ENCODE results near the gene GMCL2.

The GMCL2 gene, protein sequence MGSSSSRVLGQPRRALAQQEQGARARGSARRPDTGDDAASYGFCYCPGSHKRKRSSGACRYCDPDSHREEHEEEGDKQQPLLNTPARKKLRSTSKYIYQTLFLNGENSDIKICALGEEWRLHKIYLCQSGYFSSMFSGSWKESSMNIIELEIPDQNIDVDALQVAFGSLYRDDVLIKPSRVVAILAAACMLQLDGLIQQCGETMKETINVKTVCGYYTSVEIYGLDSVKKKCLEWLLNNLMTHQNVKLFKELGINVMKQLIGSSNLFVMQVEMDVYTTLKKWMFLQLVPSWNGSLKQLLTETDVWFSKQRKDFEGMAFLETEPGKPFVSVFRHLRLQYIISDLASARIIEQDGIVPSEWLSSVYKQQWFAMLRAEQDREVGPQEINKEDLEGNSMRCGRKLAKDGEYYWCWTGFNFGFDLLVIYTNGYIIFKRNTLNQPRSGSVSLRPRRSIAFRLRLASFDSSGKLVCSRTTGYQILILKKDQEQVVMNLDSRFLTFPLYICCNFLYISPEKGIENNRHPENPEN

GRCh38 chr5:178187014-178187413, at the start of gene GMCL2:
GMCL2 (minus strand) TSS chr5:178187371; CDS start chr5:178187299, 72 bp downstream.
- Histone ChIP-seq H3K27me3 (ENCODE audit: insufficient read depth, low read length) (no peaks in the 10 kb centered on the region), H2AFZ (ENCODE audit: low read length, unreplicated experiment) (no peak within 1 kb of the TSS)

DNA sequence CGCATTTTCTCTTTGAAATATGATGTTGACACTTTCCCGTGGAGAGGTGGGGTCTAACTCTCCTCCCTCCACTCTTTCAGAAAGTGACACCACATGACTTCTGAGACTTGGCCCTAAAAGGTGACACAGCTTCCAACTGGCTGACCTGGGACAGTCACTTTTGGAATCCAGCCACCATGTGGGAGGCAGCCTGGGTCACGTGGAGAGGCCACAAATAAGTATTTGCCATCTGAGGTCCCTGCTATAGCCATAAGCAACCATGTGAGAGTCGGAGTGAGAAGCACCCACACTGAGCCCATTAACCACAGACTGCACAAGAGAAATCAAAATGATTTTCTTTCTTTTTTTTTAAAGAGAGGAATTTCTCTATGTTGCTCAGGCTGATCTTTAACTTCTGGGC, 49.5 kb upstream of the GMCL2 start:
- H3K4me3 ChIP-seq (ENCODE audit: low read depth, low read length): no peak overlapping the region
- peaks cover 4% of the 10 kb centered on the region for H3K79me2 ChIP-seq (ENCODE audit: control insufficient read depth, insufficient read depth, low read length, unreplicated experiment)
- H3K27me3 ChIP-seq (ENCODE audit: insufficient read depth, low read length): no peaks in the 10 kb centered on the region
- H3K36me3 ChIP-seq (ENCODE audit: insufficient read depth, low read length): no peaks in the 10 kb centered on the region
- no peak overlapping the region for H2AFZ ChIP-seq (ENCODE audit: low read length, unreplicated experiment)
- no peak overlapping the region for H3K27ac ChIP-seq (ENCODE audit: low read depth, low read length)
- peaks cover 4% of the 10 kb centered on the region for H3K4me1 ChIP-seq (ENCODE audit: control insufficient read depth, insufficient read depth, low read length, unreplicated experiment)

More at GRCh38 chr5:178187014-178187413, at the start of gene GMCL2:
- no peaks in the 10 kb centered on the region for H3K4me1 ChIP-seq (ENCODE audit: control insufficient read depth, insufficient read depth, low read length, unreplicated experiment)
- no peak within 1 kb of the TSS for H3K4me3 ChIP-seq (ENCODE audit: low read depth, low read length)
- H3K36me3 ChIP-seq (ENCODE audit: insufficient read depth, low read length): no peaks in the 10 kb centered on the region
- H3K27ac ChIP-seq (ENCODE audit: low read depth, low read length): no peak within 1 kb of the TSS
- no peaks in the 10 kb centered on the region for H3K79me2 ChIP-seq (ENCODE audit: control insufficient read depth, insufficient read depth, low read length, unreplicated experiment)

DNA sequence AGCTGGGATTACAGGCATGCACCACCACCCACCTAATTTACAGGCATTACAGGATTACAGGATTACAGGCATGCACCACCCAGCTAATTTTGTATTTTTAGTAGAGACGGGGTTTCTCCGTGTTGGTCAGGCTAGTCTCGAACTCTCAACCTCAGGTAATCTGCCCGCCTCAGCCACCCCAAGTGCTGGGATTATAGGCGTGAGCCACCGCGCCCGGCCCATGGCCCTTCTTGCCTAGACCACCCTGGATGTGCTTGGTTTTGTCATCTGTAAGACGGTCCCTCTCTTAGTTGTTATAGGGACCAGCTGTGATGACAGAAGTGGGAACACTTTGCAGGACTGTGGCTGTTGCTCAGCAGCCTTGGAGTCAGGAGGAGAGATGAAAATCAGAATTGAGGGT, 49.0 kb upstream of the GMCL2 start:
- Histone ChIP-seq H2AFZ (ENCODE audit: low read length, unreplicated experiment) (no peak overlapping the region), H3K27me3 (ENCODE audit: insufficient read depth, low read length) (no peaks in the 10 kb centered on the region), H3K4me3 (ENCODE audit: low read depth, low read length) (no peak overlapping the region), H3K36me3 (ENCODE audit: insufficient read depth, low read length) (no peaks in the 10 kb centered on the region), H3K27ac (ENCODE audit: low read depth, low read length) (no peak overlapping the region), H3K79me2 (ENCODE audit: control insufficient read depth, insufficient read depth, low read length, unreplicated experiment) (peaks cover 9% of the 10 kb centered on the region), H3K4me1 (ENCODE audit: control insufficient read depth, insufficient read depth, low read length, unreplicated experiment) (peaks cover 8% of the 10 kb centered on the region)

GRCh38 chr5:178235588-178235974, 48.4 kb upstream of the GMCL2 start:
- Histone ChIP-seq H3K27ac (ENCODE audit: low read depth, low read length) (no peak overlapping the region), H3K4me3 (ENCODE audit: low read depth, low read length) (no peak overlapping the region), H3K36me3 (ENCODE audit: insufficient read depth, low read length) (no peaks in the 10 kb centered on the region), H3K27me3 (ENCODE audit: insufficient read depth, low read length) (no peaks in the 10 kb centered on the region), H3K79me2 (ENCODE audit: control insufficient read depth, insufficient read depth, low read length, unreplicated experiment) (peaks cover 15% of the 10 kb centered on the region), H3K4me1 (ENCODE audit: control insufficient read depth, insufficient read depth, low read length, unreplicated experiment) (peaks cover 14% of the 10 kb centered on the region), H2AFZ (ENCODE audit: low read length, unreplicated experiment) (no peak overlapping the region)

DNA sequence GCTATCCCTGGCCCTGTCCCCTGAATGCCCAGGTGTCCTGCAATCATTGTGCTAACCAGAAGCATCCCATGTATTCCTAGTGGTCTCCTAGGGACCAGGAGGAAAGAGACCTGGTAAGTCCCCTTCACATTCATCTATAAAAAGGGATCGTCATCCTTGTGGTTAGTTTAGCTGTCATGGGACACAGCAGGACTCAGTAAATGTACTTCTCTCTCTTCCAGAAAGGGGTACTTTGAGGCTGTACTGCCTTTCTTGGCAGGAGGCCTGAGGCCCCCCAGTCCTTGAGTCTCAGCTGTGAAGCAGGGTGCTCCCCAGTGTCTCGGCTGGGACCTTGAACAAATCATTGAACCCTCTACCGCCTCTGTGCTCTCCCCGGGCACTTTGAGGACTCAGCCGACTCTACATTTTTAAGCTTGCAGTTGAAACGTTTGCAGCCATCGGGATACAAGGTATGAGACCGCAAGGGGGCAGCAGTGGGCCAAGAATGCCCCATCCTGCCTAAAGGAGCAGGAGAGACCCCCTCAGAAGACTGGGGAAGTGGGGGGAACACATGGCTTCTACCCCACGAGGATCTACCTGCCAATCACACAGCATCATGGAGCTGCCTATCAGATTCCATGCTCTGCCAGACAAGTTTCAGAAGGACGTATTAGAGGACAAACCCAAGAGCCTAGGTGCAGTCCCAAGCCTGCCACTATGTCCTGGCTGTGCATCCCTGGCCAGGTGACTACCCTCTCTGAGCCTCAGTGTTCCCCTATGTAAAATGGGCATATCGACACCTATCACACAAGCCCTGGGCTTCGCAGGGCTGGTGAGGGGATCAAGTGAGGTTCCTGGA, 47.8 kb upstream of the GMCL2 start:
- no peak overlapping the region for H3K27ac ChIP-seq (ENCODE audit: low read depth, low read length)
- H3K4me3 ChIP-seq (ENCODE audit: low read depth, low read length): no peak overlapping the region
- H3K27me3 ChIP-seq (ENCODE audit: insufficient read depth, low read length): no peaks in the 10 kb centered on the region
- peaks cover 21% of the 10 kb centered on the region for H3K79me2 ChIP-seq (ENCODE audit: control insufficient read depth, insufficient read depth, low read length, unreplicated experiment)
- no peaks in the 10 kb centered on the region for H3K36me3 ChIP-seq (ENCODE audit: insufficient read depth, low read length)
- peaks cover 19% of the 10 kb centered on the region for H3K4me1 ChIP-seq (ENCODE audit: control insufficient read depth, insufficient read depth, low read length, unreplicated experiment)
- H2AFZ ChIP-seq (ENCODE audit: low read length, unreplicated experiment): no peak overlapping the region

GRCh38 chr5:178234121-178234749, 47.1 kb upstream of the GMCL2 start:
- H3K79me2 ChIP-seq (ENCODE audit: control insufficient read depth, insufficient read depth, low read length, unreplicated experiment): peaks cover 28% of the 10 kb centered on the region
- no peak overlapping the region for H3K4me3 ChIP-seq (ENCODE audit: low read depth, low read length)
- peaks cover 23% of the 10 kb centered on the region for H3K4me1 ChIP-seq (ENCODE audit: control insufficient read depth, insufficient read depth, low read length, unreplicated experiment)
- no peaks in the 10 kb centered on the region for H3K27me3 ChIP-seq (ENCODE audit: insufficient read depth, low read length)
- no peaks in the 10 kb centered on the region for H3K36me3 ChIP-seq (ENCODE audit: insufficient read depth, low read length)
- H3K27ac ChIP-seq (ENCODE audit: low read depth, low read length): no peak overlapping the region
- no peak overlapping the region for H2AFZ ChIP-seq (ENCODE audit: low read length, unreplicated experiment)

DNA sequence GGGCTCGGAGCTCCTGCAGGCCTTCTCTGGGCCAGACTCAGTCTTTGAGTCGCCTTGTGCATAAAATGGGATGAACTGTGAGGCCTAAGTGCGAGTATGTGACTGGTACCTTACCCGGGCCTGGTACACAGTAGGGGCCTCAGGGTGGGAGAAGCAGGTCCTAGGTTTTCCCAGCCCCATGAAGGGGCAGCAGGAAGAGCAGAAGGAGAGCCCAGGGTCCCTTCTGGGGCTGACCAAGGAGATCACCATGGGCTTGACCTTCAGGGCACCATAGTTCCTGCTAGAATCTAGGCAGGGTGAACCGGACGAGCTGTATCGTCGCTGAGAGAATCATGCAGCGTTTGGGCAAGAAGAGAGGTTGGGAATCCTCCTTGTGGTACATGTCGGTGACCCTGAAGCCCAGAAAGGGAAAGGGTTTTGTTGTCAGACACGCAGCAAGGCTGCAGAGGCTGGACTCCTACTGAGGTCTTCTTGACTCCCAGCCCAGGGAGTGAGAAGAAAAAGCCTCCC, 45.8 kb upstream of the GMCL2 start:
- Histone ChIP-seq H3K27ac (ENCODE audit: low read depth, low read length) (peak overlapping the region; percentile 73), H2AFZ (ENCODE audit: low read length, unreplicated experiment) (peak overlapping the region; percentile 91), H3K27me3 (ENCODE audit: insufficient read depth, low read length) (no peaks in the 10 kb centered on the region), H3K4me3 (ENCODE audit: low read depth, low read length) (peak overlapping the region; percentile 97), H3K36me3 (ENCODE audit: insufficient read depth, low read length) (peaks cover 8% of the 10 kb centered on the region), H3K79me2 (ENCODE audit: control insufficient read depth, insufficient read depth, low read length, unreplicated experiment) (peaks cover 36% of the 10 kb centered on the region), H3K4me1 (ENCODE audit: control insufficient read depth, insufficient read depth, low read length, unreplicated experiment) (peaks cover 28% of the 10 kb centered on the region)

DNA sequence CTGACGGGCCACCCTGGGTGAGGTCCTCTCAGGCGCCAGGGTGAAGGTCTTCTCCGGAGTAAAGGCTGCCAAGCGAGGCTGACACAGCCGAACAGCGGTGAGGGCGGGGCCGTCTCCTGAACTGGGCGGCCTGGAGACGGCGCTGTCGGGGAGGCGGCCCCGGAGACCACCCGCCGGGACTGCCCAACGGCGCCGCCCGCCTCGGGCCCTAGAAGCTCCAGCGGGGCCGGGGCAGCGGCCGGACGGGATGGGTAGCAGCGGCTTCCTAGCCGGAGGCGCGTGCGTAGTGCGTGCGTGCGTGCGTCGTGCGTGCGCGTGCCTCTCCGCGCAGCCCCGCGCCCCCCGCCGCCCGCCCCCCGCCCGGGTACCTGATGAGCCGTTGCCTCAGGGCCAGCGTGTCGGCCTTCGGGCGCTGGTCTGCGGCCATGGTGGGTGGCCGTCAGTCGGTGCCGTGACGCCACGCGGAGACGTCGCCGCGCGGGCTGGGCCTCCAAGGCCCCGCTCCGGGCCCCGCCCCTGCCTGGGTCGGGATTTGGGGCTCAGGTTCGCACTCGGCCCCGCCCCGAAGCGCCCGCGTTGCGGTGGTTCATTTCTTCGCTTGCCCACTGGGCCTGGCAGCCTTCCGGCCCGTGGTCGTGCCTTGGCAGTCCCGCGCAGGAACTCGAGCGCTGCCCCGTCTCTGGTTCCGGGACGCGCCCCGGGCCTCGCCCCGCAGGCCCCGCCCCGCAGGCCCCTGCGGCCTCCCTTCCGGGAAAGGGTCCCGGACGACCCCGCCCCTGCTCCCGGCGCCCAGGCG, 45.2 kb upstream of the GMCL2 start, which contains the start of gene PHYKPL:
PHYKPL (minus strand) TSS at position 679 of the 796 bp plus-strand sequence; CDS start at position 427, 252 bp downstream.
- H3K4me1 ChIP-seq (ENCODE audit: control insufficient read depth, insufficient read depth, low read length, unreplicated experiment): peaks cover 35% of the 10 kb centered on the region
- H2AFZ ChIP-seq (ENCODE audit: low read length, unreplicated experiment): peak within 1 kb of the TSS; percentile 91
- H3K36me3 ChIP-seq (ENCODE audit: insufficient read depth, low read length): peaks cover 13% of the 10 kb centered on the region
- H3K27me3 ChIP-seq (ENCODE audit: insufficient read depth, low read length): no peaks in the 10 kb centered on the region
- H3K4me3 ChIP-seq (ENCODE audit: low read depth, low read length): peak within 1 kb of the TSS; percentile 97
- H3K79me2 ChIP-seq (ENCODE audit: control insufficient read depth, insufficient read depth, low read length, unreplicated experiment): peaks cover 36% of the 10 kb centered on the region
- peak within 1 kb of the TSS; percentile 73 for H3K27ac ChIP-seq (ENCODE audit: low read depth, low read length)

GRCh38 chr5:178231539-178232123, 44.5 kb upstream of the GMCL2 start:
- Histone ChIP-seq H3K27ac (ENCODE audit: low read depth, low read length) (peak overlapping the region; percentile 73), H3K4me3 (ENCODE audit: low read depth, low read length) (peak overlapping the region; percentile 97), H3K36me3 (ENCODE audit: insufficient read depth, low read length) (peaks cover 13% of the 10 kb centered on the region), H3K4me1 (ENCODE audit: control insufficient read depth, insufficient read depth, low read length, unreplicated experiment) (peaks cover 35% of the 10 kb centered on the region), H3K79me2 (ENCODE audit: control insufficient read depth, insufficient read depth, low read length, unreplicated experiment) (peaks cover 36% of the 10 kb centered on the region), H2AFZ (ENCODE audit: low read length, unreplicated experiment) (peak overlapping the region; percentile 63), H3K27me3 (ENCODE audit: insufficient read depth, low read length) (no peaks in the 10 kb centered on the region)
